Activated CD4-positive, alpha-beta T cell treated with anti-CD3 and anti-CD28 coated beads, Interleukin-2, amount 50 U/mL, for 1 hour (primary cell): Measurements from ENCODE around the gene DUSP18.
A peak's percentile ranks its signal among the peaks of the same experiment; 100 is the strongest.
"Not testable (repeated sequence)": the region's sequence is repeated elsewhere in the genome, so short reads cannot be mapped to it uniquely, and the experiment has no call there.

Experiments used
- DNase-seq: peaks from one replicate; pipeline ENCODE4 v3.0.0-alpha.2; 2020

Gene DUSP18

DNA sequence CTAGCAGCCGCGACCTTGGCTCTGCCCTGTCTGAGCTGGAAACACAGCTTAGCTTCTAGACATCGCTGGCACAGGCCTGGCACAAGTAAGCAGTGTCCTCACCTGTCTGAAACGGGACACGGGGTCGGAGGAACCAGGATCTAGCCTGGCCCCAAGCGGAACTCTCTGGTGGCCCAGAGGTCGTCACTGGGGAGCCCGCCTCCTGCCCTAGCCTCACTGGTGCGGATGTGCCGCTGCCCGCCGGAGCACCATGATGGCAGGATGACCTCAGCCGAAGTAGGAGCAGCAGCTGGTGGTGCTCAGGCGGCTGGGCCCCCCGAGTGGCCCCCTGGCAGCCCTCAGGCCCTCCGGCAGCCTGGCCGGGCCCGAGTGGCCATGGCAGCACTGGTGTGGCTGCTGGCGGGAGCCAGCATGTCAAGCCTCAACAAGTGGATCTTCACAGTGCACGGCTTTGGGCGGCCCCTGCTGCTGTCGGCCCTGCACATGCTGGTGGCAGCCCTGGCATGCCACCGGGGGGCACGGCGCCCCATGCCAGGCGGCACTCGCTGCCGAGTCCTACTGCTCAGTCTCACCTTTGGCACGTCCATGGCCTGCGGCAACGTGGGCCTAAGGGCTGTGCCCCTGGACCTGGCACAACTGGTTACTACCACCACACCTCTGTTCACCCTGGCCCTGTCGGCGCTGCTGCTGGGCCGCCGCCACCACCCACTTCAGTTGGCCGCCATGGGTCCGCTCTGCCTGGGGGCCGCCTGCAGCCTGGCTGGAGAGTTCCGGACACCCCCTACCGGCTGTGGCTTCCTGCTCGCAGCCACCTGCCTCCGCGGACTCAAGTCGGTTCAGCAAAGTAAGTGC is 31.2 kb downstream of the DUSP18 start:
- peak; percentile 11 for DNase-seq

DNA sequence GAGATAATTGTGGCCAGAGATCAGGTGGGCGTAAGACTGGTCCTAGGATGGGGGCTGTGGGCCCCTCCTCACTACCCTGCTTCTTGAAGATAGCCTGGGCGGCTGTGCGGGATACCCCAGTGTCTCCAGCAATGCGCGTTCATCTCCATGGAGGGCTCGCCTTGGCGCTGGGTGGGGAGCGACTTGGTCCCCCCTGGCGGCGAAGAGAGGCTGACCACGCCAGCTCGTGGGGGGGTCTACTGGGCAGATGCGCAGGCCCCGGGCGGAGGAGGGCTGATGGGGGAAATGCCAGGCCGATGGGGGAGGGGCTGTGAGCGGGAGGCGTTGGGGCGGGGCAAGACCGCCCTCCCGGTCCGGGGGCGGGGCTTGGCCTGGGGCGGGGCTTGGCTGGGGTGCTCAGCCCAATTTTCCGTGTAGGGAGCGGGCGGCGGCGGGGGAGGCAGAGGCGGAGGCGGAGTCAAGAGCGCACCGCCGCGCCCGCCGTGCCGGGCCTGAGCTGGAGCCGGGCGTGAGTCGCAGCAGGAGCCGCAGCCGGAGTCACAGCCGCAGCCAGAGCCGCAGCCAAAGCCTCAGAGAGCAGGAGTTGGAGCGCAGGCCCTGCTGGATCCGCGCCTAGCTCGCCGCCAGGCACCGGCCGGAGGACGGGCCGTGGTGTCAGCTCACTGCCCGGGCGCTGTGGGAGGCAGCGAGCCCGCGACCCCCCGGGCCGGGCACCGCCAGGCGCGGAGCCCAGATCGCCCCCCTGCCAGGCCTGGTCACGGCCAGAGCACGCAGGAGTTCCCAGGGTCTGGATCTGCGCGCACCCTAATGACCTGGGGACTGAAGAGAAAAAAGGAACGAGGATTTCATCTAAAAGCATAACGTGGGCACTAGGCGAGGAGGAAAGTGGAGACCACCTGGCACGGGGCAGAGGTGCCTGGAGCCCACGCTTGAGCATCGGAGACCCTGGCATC is 32.1 kb downstream of the DUSP18 start, which contains the start of gene SLC35E4:
SLC35E4 (plus strand) TSS at position 509 of the 953 bp plus-strand sequence. CDS start 670 bp downstream, outside the sequence.
- DNase-seq: peak; percentile 96

DNA sequence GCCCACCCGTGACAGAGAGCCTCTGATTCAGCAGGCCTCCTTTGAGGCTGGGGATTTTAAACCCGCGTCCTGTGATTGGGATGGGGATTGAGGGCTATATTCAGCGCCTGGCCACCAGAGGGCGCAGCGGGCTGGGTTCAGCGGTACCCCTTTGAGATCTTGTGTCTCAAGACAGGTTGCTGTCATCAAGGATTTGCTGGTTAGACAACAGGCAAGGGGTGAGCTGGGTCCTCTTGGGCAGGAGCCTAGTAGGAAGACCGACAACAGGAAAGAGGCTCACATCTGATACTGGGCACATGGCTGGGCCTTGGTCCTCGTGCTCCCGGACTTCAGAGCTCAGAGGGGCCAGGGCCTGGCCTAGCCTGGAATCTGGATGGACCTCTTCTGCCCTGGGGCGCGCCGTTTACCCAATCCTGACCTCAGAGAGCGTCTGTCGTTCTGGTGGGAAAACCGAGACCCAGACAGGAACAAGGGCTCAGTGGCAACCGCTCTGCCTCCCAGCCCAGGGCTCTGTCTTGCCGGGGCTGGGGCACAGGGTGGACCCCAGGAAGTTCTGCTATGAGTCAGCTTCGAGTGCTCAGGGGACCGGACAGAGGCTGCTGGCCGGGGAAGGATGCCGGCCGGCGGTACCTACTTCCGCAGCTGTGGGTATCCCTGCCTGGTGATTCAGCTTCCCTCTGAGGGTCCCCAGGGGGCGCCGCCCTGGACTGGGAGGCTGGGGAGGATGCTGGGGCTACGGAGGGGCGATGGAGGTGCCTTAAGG is 33.0 kb downstream of the DUSP18 start:
- peak; percentile 89 for DNase-seq

DNA sequence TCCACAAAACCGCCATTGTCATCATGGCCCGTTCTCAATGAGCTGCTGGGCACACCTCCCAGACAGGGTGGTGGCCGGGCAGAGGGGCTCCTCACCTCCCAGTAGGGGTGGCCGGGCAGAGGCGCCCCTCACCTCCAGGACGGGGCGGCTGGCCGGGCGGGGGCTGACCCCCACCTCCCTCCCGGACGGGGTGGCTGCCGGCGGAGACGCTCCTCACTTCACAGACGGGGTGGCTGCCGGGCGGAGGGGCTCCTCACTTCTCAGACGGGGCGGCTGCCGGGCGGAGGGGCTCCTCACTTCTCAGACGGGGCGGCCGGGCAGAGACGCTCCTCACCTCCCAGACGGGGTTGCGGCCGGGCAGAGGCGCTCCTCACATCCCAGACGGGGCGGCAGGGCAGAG is 36.2 kb downstream of the DUSP18 start:
- DNase-seq: not testable (repeated sequence)

DNA sequence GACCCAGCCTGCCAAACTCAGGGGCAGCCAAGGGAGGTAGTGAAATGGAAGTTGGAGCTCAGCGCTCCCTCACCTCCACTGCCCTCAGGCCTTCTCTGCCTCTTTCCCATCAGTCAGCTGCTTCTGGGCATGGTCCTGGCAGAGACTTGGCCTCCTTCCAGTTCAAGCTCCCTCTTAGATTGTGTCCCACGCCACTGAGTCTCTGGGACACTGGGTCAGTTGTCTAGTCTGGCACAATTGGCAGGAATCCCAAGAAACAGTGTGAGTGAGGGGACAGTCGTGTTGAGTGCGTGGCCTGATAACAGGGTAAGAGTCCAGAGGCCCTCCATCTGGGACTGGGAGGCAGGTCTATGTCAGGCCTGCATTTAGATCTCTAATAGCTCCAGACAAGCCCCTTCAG is 39.2 kb downstream of the DUSP18 start:
- DNase-seq: no peak

DNA sequence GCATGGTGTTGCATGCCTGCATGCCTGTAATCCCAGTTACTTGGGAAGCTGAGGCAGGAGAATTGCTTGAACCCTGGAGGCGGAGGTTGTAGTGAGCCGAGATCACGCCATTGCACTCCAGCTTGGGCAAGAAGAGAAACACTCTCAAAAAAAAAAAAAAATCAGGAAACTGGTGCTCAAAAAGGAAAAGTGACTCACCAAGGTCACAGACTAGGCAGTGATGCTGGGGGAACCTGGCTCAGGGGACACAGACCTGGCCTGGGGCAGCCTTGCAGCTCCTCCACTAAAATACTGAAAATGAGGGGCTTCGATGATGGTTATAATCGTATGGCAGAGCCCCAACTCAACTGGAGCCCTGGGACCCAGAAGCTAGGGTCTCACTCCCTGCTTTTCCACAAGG is 40.2 kb downstream of the DUSP18 start:
- DNase-seq: no peak

DNA sequence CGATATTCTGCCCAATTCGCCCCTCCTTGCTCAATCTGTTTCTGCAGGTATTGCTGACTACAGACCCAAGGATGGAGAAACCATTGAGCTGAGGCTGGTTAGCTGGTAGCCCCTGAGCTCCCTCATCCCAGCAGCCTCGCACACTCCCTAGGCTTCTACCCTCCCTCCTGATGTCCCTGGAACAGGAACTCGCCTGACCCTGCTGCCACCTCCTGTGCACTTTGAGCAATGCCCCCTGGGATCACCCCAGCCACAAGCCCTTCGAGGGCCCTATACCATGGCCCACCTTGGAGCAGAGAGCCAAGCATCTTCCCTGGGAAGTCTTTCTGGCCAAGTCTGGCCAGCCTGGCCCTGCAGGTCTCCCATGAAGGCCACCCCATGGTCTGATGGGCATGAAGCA is 41.3 kb downstream of the DUSP18 start:
- no peak for DNase-seq

DNA sequence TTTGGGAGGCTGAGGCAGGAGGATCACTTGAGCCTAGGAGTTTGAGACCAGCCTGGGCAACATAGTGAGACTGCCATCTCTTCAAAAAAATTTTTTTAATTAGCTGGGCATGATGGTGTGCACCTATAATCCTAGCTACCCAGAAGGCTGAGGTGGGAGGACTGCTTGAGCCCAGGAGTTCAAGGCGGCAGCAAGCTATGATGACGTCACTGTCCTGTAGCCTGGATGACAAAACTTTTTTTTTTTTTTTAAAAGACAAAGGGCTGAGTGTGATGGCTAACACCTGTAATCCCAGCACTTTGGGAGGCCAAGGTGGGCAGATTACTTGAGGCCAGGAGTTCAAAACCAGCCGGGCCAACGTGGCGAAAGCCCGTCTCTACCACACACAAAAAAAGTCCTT is 47.8 kb downstream of the DUSP18 start:
- DNase-seq: not testable (repeated sequence)

DNA sequence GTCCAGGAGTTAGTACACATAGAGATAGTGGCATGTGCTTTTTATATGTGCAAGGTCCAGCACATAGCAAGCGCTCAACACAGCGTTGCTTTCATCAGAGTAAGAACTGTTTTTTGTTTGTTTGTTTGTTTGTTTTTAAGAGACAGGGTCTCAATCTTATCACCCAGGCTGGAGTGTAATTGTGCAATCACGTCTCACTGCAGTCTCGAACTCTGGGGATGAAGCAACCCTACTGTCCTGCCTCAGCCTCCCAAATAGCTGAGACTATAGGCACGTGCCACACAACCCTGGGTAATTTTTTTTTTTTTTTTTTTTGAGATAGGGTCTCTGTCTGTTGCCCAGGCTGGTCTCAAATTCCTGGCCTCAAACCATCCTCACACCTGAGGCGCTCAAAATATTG is 49.9 kb downstream of the DUSP18 start:
- DNase-seq: no peak

DNA sequence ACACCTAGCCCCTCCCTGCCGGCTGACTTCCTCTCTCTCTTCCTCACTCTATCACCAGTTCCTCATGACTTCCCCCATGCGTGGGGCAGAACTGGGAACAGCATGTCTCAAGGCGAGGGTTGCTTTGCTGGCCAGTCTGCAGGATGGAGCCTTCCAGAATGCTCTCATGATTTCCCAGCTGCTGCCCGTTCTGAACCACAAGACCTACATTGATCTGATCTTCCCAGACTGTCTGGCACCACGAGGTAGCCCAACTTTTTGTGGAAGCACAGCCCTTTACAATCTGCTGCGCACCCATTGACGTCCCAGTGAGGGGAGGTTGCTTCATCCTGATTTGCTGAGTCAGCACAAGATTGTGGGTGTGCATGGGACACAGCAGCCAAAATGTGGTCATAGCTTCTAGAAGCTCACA is 52.1 kb downstream of the DUSP18 start:
- DNase-seq: no peak

DNA sequence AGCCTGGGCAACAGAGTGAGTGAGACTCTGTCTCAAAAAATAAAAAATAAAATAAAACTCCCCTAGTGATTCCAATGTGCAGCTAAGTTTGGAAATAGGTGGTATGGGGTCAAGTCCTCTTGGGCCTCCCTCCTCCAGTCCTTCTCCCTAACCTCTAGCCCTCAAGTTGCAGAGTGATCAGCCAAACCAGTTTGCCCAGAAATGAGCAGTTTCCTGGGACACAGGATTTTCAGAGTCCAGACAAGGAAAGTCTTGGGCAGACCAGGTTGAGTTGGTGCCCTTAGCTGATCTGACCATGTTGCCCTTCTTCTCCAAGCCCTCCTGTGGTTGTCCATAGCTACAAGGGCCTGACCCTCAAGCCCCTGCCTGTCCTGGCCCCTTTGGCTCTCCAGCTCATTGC is 52.8 kb downstream of the DUSP18 start:
- DNase-seq: no peak

DNA sequence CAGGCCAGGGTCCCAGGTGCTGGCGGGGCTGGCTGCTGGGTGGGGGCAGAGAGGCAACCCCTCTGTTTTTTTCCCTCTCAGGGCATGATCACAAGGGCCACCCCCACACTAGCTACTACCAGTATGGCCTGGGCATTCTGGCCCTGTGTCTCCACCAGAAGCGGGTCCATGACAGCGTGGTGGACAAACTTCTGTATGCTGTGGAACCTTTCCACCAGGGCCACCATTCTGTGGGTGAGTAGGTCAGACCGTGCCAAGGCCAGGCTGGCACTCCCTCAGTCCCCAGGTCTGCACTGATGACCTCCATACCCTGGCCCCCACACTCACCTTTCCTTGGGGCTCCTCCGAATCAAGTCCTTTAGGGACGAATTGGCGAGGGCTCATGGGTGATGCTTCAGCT is 53.4 kb downstream of the DUSP18 start:
- DNase-seq: no peak

DNA sequence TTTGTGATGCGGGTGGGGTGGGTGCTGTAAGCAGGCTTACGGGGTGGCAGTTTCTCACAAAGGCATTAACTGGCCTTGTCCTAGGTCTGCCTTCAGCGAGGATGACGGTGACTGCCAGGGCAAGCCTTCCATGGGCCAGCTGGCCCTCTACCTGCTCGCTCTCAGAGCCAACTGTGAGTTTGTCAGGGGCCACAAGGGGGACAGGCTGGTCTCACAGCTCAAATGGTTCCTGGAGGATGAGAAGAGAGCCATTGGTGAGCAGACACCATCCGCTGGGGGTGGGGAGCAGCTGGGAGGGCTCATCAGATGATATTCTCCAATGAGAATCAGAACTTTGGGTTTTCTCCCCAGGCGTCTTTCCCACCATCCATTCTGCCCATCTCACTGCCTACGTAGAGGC is 54.9 kb downstream of the DUSP18 start:
- no peak for DNase-seq
